GM18870 (cell line): ENCODE measurements around the gene ANKS1B.
"Not testable (repeated sequence)": the region's sequence is repeated elsewhere in the genome, so short reads cannot be mapped to it uniquely, and the experiment has no call there.

Experiments
- ATAC-seq: cut with Tn5 transposase; IDR thresholded peaks from one replicate; pipeline ENCODE4 v1.9.1; 2021; ENCODE audit warnings: moderate library complexity; ENCODE audit not compliant: unreplicated experiment

Gene ANKS1B

GRCh38 chr12:99767809-99768208, 216.9 kb downstream of the ANKS1B start:
- ATAC-seq: no peak

- no peak for ATAC-seq
These were observed 218.3 kb downstream of the ANKS1B start for GRCh38 chr12:99766408-99766807.

- no peak for ATAC-seq
These were observed 219.1 kb downstream of the ANKS1B start for GRCh38 chr12:99765469-99766114.

DNA sequence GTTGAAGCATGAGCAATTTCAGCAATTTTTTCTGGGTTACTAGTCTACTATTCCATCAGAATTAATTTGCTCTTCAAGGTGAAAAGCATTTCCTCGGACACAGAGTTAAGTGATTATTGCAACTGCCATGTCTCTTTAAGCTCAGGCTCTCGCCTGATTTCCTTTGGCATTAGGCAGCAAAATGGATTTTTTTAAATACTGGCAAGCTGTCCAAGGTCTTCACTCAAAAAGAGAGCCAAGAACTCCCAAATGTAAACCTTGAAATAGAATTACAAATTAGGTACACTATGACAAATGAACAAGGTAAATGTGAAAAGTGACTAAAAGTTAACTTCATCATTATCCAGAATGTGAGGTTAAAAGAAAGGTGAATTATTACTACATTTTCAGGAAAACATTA, 225.3 kb downstream of the ANKS1B start:
- no peak for ATAC-seq

GRCh38 chr12:99758997-99759396, 225.7 kb downstream of the ANKS1B start:
- ATAC-seq: no peak

GRCh38 chr12:99752740-99753139, 232.0 kb downstream of the ANKS1B start:
- no peak for ATAC-seq

DNA sequence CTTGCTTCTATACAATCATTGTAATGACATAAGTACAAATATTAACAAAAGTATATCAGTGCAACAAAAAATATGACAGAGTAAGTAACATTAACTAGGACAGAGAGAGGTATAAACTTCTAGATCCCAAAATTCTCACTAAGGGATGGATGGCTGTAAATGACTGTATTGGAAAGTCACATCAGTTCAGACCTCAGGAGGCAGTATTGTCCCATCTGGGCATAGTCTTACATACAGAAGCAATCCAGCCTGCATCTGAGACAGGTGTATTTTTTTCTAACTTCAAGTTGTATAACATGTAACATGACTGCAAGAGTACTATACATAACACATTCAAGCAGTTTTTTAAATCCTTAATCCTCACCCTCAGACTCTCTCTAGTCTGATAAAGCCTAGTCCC, 238.2 kb downstream of the ANKS1B start:
- ATAC-seq: no peak

DNA sequence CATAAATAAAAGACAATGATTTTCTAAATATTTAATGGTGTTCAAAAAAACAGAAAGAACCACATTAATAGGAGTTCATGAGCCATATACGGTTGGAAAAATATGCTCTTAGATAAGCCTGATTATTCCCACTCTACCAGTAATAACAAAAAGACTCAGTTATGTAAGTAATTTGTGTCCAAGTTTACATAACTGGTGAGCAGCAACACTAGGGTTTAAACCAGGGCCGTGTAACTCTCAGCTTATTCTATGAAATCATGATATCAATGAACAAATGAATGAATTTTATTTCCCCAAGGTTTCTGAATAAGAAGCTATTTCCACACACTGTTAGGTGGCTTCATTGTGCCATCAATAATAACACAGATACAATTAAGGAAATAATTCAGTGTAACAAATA, 238.8 kb downstream of the ANKS1B start:
- ATAC-seq: no peak

DNA sequence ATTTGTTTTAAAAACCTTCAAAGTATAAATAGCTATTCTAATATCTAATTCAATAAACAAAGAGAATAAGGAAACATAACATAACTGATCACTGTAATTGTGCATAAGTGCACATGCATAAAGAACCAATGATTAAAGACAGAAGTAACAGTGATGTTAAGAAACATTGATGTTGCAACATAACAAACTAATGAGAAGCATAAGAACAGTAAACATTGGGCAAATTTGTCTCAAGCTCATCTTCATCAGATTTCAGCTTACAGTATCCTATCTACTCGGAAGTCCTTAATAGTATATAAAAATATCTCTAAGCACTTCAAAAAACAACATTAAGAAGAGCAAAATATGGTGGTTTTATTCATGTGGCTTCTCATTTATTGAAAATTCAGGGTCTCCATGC, 239.6 kb downstream of the ANKS1B start:
- ATAC-seq: no peak

DNA sequence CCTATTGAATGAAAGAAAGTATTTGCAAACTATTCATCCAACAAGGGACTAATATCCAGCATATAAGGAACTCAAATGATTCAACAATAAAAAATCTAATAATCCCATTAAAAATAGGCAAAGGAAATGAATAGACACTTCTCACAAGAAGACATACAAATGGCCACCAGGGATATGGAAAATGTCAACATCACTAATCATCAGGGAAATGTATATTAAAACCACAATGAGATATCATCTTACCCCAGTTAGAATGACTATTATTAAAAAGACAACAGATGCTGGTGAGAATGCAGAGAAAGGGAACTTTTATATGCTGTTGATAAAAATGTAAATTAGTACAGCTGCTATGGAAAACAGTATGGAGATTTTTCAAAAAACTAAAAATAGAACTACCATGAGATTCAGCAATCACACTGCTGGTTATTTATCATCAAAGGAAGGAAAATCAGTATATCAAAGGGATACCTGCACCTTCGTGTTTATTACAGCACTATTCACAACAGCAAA, 247.9 kb downstream of the ANKS1B start:
- ATAC-seq: no peak

- ATAC-seq: no peak
These were observed 252.6 kb downstream of the ANKS1B start for GRCh38 chr12:99732131-99732530.

GRCh38 chr12:99722690-99723486, 261.8 kb downstream of the ANKS1B start:
- ATAC-seq: no peak

DNA sequence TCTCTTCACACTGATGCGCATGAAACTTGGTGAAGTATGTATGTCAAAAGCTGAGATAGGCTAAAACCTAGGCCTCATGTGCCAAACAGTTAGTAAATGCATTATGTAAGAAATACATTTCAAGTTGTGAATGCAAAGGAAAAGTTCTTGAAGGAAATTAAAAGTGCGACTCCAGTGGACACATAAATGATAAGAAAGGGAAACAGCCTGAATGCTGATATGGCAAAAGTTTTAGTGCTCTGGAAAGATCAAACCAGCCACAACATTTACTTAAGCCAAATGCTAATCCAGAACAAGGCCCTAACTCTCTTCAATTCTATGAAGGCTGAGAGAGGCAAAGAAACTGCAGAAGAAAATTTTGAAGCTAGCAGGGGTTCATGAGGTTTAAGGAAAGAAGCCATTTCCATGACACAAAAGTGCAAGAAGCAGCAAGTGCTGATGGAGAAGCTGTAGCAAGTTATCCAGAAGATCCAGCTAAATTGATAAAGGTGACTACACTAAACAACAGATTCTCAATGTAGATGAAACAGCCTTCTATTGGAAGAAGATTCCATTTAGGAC, 262.9 kb downstream of the ANKS1B start:
- ATAC-seq: no peak

GRCh38 chr12:99720083-99720465, 264.7 kb downstream of the ANKS1B start:
- ATAC-seq: not testable (repeated sequence)

DNA sequence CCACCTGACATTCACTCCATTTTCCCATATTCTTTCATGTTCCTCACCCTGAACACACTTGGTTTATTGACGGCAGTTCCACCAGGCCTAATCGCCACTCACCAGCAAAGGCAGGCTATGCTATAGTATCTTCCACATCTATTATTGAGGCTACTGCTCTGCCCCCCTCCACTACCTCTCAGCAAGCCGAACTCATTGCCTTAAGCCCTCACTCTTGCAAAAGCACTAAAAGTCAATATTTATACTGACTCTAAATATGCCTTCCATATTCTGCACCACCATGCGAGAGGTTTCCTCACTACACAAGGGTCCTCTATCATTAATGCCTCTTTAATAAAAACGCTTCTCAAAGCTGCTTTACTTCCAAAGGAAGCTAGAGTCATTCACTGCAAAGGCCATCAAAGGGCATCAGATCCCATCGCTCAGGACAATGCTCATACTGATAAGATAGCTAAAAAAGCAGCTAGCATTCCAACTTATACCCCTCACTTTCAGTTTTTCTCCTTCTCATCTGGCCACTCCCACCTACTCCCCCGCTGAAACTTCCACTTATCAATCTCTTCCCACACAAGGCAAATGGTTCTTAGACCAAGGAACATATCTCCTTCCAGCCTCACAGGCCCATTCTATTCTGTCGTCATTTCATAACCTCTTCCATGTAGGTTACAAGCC, 265.2 kb downstream of the ANKS1B start:
- not testable (repeated sequence) for ATAC-seq

GRCh38 chr12:99715841-99716510, 268.8 kb downstream of the ANKS1B start:
- not testable (repeated sequence) for ATAC-seq

- not testable (repeated sequence) for ATAC-seq
These were observed 269.8 kb downstream of the ANKS1B start for GRCh38 chr12:99714921-99715320.

DNA sequence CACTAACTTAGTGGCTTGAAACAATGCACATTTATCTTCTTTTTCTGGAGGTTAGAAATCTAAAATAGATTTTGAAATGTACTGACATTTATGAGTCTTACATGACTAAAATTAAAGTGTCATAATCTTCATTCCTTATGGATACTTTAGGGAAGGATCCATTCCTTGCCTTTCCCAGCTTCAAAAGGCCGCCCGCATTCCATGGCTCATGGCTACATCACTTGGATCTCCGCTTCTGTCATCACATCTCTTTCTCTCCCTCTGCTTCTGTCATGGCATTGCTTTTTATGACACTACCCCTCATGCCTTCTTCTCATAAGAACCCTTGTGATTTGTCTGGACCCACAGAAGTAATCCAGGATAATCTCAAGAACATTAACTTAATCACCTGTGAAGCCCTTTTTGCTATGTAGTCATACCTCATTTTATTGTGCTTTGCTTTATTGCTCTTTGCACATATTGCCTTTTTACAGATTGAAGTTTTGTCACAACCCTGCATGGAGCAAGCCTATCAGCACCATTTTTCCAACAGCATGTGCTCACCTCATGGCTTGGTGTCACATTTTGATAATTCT, 270.7 kb downstream of the ANKS1B start:
- ATAC-seq: no peak

GRCh38 chr12:99712281-99712680, 272.5 kb downstream of the ANKS1B start:
- ATAC-seq: no peak

- ATAC-seq: no peak
These were observed 273.5 kb downstream of the ANKS1B start for GRCh38 chr12:99711246-99711645.

DNA sequence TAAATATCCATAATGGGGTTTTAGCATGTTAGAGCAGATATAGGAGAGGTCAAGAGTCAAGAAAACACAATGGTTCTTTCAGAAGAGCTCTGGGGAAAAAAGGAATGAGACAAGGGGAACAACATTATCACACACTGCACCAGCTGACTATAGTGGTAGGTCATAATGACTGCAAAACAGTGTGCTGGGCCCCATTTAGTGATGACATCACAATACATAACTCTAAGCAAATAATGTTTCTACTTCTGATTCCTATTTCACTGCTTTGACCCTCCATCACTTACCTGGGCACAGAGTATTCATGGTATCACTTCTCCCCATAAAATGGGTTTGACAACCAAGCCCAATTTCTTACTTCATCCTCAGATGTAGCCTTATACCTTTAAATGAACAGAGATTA, 275.1 kb downstream of the ANKS1B start:
- ATAC-seq: no peak
